Mesodermal cell (in vitro differentiated cells): Measurements from ENCODE around the gene C10orf62.

Experiments
- H3K27ac ChIP-seq: 2 replicates; pipeline ENCODE4 v1.7.0; 2013; ENCODE audit warnings: mild to moderate bottlenecking, low read depth, low read length, moderate library complexity; ENCODE audit not compliant: severe bottlenecking
- H3K36me3 ChIP-seq: 2 replicates; pipeline ENCODE4 v1.7.1; 2013; ENCODE audit warnings: mild to moderate bottlenecking, low read length, moderate library complexity; ENCODE audit not compliant: control insufficient read depth, insufficient read depth
- H3K4me1 ChIP-seq: one replicate; pipeline ENCODE4 v1.7.1; 2013; ENCODE audit warnings: mild to moderate bottlenecking, low read length; ENCODE audit not compliant: insufficient read depth, control insufficient read depth, poor library complexity, severe bottlenecking
- H3K4me3 ChIP-seq: 2 replicates; pipeline ENCODE4 v1.7.0; 2013; ENCODE audit warnings: low read length, control low read depth, mild to moderate bottlenecking; ENCODE audit not compliant: insufficient read depth, poor library complexity, severe bottlenecking; ENCODE audit errors: extremely low read depth
- H3K9me3 ChIP-seq: 2 replicates; pipeline ENCODE4 v1.7.1; 2013; ENCODE audit warnings: mild to moderate bottlenecking, low read length, moderate library complexity; ENCODE audit not compliant: control insufficient read depth
- WGBS, 2 experiments: methylation state at CpG; one replicate each; pipeline ENCODE4 v1.1.5; 2013; ENCODE audit warnings: missing lambda C conversion rate in 2 of 2; ENCODE audit not compliant: insufficient coverage in 2 of 2; 5-methylcytosine and 5-hydroxymethylcytosine counted together

C10orf62 gene

DNA sequence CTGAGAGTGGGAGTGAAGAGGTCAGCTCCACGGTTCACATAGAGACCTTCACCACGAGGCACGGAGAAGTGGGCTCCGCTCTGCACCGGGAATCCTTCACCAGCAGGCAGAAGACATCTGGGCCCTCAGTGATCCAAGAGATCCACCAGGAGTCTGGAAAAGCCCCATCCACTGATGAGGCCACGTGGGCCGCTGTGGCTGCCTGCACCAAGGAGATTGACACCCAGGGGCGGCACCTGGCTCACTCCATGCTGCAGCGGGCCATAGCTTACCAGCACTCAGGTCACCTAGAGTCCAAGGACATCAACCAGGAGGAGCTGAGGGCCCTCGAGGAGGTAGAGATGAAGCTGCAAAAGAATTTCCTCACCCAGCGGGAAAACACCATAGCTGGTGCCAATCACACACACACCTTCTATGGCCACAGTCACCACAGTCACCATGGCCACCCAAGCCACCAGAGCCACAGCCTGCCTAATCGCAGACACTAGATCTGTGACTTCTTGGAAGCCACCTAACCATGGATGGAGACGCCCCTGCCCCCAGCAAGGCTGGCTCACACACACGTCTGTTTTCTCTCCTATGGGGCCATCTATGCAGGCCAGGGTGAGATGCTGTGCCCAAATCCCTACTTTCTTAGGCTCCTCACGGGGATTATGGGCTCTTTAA lies 694 bp downstream of the C10orf62 start:
- Histone ChIP-seq H3K27ac (no peak overlapping the region), H3K36me3 (no peaks in the 10 kb centered on the region), H3K4me3 (no peak overlapping the region), H3K9me3 (no peaks in the 10 kb centered on the region), H3K4me1 (no peaks in the 10 kb centered on the region)
- 92 to 94% methylated on average over 13 of the region's 15 CpGs for WGBS, 2 experiments

DNA sequence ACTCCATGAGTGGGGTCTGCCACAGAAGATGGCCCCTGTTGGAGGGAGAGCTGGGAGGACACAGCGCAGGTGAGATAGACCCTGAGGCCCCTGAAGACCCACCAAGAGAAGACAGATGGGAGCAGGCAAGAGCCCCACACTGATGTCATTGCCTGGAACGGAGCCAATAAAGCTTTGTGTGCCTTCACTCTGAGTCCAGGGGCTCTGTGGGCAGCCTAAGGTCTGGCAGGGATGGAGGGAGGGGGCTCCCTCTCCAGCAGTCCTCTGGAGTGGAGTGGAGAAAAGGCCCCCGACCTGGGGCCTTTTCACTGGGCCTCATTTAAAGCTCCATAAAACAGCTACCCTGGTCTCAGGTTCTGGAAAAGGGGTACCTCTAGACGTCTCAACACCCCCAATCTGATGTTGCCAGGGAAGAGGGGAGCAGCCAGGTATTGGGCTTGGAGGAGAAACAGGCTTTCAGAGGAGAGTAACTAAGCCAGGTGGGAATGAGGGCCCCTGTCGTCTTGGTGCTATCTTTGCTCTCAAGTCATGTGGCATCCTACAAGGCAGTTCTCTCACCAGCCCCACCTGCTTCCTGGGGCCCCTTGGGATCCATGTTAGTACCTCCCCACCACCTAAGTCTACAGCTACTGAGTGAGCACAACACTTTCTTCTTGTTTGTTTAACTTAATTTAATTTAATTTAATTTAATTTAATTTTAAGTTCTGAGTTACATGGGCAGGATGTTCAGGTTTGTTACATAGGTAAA lies 1.4 kb downstream of the C10orf62 start:
- Histone ChIP-seq H3K9me3 (no peaks in the 10 kb centered on the region), H3K4me3 (no peak overlapping the region), H3K4me1 (peaks cover 4% of the 10 kb centered on the region), H3K27ac (no peak overlapping the region), H3K36me3 (no peaks in the 10 kb centered on the region)
- 100% methylated on average over 2 to 3 of the region's 5 CpGs for whole genome bisulfite sequencing, 2 experiments

DNA sequence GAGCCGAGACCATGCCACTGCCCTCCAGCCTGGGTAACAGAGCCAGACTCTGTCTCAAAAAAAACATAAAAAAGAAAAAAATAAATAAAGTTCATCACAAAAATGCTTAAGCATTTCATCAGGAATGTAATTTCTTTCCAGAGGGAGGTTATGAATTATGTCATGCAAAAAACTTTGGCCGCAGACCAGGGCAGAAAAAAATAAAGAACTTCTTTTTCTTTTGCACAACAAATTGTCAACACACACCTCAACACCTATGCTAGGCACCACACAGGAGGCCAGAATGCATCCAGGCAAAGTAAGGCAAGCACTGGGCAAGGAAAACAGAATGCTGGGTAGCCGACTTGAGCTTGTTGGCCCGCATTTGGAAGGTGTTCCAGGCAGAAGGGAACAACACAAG lies 3.9 kb downstream of the C10orf62 start:
- no peaks in the 10 kb centered on the region for H3K36me3 ChIP-seq
- no peaks in the 10 kb centered on the region for H3K9me3 ChIP-seq
- peaks cover 23% of the 10 kb centered on the region for H3K4me1 ChIP-seq
- 82 to 89% methylated on average over 2 of the region's 4 CpGs for WGBS, 2 experiments
- no peak overlapping the region for H3K4me3 ChIP-seq
- no peak overlapping the region for H3K27ac ChIP-seq

DNA sequence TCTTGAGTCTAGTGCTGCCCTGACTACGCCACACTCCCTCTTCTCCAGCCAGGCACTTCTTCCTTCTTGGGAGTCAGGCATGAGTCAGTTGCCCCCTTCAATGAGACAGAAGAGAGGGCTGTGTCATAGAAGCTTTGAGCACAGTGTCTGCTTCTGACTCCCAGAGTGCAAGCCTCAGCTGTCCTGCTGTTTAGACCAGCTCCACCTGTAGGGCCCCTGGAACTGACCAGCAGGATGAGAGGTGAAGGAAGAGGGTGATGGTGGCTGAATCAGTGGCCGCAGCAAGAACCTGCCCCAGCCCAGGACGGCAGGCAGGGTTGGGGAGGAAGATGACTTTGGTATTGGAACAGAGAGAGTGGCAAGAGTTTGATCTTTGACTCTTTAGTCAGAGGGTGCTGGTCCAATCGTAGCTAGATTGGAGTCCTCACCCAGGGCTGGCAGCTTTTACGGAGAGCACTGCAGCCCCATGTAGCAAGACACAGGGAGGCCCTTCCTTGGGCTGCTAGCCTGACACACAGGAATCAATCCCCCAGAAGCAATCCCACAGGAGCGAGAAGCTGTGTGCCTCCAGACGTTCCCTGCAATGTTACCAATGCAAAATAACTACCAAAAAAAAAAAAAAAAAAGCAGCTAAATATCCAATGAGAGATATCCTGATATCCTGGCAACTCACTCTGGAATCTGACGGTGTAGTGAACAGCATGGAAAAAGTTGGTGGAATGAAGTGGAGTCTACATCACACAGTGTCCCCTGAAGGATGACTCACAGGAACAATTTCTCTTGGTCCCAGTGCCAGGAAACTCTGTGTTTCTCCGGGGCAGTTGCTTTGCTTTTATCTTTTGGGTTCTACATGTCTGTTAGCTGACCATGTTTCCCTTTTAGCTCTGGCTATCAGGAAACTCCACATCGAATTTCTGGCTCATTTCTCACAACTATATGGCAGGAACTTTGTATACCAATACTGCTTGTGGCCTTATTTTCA lies 6.9 kb downstream of the C10orf62 start:
- 70 to 73% methylated on average over 6 to 7 of the region's 10 CpGs for WGBS, 2 experiments
- peak overlapping the region; percentile 96 for H3K27ac ChIP-seq
- H3K4me3 ChIP-seq, result no peak overlapping the region

DNA sequence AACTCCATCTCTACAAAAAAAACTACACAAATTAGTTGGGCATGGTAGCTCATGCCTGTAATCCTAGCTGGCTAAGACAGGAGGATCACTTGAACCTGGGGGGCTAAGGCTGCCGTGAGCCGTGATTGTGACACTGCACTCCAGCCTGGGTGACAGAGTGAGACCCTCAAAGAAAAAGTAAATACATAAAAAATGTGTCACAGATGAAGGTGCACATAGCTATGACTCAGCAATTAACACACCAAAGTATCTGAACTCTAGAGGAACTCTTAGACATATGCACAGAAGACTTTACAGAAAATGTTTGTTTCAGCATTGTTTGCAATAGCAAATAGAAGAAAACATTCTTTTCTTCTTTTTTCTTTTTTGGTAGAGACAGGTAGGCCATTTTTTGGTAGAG lies 8.3 kb downstream of the C10orf62 start:
- no peaks in the 10 kb centered on the region for H3K36me3 ChIP-seq
- 80% methylated on average over 1 of the region's 2 CpGs; no CpG with 5 or more reads in 1 of the 2 experiments for WGBS, 2 experiments
- no peak overlapping the region for H3K27ac ChIP-seq
- H3K4me3 ChIP-seq, result no peak overlapping the region
- no peaks in the 10 kb centered on the region for H3K9me3 ChIP-seq
- H3K4me1 ChIP-seq, result peaks cover 29% of the 10 kb centered on the region

More for the DNA sequence above, 6.9 kb downstream of the C10orf62 start:
- Histone ChIP-seq H3K4me1 (peaks cover 23% of the 10 kb centered on the region), H3K9me3 (no peaks in the 10 kb centered on the region), H3K36me3 (no peaks in the 10 kb centered on the region)

DNA sequence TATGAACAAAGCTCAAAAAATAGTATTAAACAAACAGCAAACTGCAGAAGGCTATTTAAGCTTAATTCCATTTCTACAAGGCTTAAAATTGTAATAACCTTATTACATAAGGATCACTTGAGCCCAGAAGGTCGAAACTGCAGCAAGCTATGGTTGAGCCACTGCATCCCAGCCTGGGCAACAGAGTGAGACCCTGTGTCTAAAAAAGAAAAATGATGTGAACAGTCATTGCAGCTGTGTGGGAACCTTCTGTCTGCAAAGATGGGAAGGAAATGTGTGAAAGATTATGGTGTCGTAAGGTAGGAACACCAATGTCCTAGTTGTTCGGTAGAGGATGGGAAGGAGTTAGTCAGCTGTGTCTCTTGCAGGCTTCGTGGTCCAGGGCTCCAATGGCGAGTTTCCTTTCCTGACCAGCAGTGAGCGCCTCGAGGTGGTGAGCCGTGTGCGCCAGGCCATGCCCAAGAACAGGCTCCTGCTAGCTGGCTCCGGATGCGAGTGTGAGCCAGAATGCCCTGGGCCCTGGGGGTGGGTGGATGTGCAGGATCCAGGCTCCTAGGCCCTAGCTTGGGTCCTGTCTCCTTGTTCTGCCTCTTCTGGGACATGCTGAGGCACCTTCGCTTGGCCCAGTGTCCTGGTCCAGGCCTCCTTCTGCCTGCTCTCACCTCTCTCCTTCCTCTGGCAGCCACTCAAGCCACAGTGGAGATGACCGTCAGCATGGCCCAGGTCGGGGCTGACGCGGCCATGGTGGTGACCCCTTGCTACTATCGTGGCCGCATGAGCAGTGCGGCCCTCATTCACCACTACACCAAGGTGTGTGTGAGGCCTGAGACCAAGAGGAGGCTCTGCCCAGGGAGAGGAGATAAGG lies 9.1 kb downstream of the C10orf62 start:
- 94 to 97% methylated on average over 14 of the region's 19 CpGs for WGBS, 2 experiments
- Histone ChIP-seq H3K4me3 (no peak overlapping the region), H3K36me3 (no peaks in the 10 kb centered on the region), H3K4me1 (peaks cover 29% of the 10 kb centered on the region), H3K27ac (no peak overlapping the region), H3K9me3 (no peaks in the 10 kb centered on the region)

DNA sequence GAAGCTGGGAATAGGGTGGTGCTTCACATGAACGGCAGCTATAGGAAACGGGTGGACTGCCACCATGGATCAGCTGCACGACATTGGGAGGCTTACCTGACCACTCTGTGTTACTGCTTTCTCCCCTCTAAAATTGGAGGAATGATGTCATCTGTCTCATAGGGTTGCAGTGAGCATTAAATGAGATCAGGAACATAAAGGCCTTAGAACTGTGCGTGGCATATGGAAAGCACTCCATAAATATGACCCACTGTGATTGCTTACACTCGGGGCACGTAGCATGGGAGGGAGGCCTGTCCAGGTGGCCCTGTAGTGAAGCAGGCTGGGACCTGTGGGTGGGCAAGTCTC lies 9.7 kb downstream of the C10orf62 start:
- H3K36me3 ChIP-seq, result no peaks in the 10 kb centered on the region
- H3K9me3 ChIP-seq, result no peaks in the 10 kb centered on the region
- no peak overlapping the region for H3K4me3 ChIP-seq
- H3K4me1 ChIP-seq, result peaks cover 29% of the 10 kb centered on the region
- WGBS, 2 experiments, result 95 to 100% methylated on average over 5 to 6 of the region's 6 CpGs
- H3K27ac ChIP-seq, result no peak overlapping the region

DNA sequence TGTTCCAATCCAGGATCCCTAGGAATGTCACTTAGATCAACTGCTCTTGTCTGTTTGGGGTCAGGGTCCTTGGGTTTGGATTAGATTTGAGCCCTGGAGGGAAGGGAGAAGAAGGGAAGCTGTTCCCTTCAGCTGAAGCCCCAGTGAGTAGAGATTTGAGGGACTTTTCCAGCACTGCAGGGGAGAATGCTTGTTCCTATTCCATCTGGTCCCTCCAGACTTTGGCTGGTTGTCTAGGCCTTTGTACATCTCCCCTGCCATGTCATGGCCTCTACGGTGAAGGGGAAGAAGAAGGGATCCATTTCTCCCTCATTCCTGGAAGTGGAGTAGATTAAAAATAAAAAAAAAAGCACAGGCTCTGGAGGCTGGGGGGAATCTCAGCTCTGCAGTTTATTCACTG lies 11.1 kb downstream of the C10orf62 start:
- Histone ChIP-seq H3K27ac (no peak overlapping the region), H3K9me3 (no peaks in the 10 kb centered on the region), H3K4me1 (peaks cover 28% of the 10 kb centered on the region), H3K36me3 (no peaks in the 10 kb centered on the region), H3K4me3 (no peak overlapping the region)
- 100% methylated on average over 1 of the region's 1 CpG; no CpG with 5 or more reads in 1 of the 2 experiments for WGBS, 2 experiments

DNA sequence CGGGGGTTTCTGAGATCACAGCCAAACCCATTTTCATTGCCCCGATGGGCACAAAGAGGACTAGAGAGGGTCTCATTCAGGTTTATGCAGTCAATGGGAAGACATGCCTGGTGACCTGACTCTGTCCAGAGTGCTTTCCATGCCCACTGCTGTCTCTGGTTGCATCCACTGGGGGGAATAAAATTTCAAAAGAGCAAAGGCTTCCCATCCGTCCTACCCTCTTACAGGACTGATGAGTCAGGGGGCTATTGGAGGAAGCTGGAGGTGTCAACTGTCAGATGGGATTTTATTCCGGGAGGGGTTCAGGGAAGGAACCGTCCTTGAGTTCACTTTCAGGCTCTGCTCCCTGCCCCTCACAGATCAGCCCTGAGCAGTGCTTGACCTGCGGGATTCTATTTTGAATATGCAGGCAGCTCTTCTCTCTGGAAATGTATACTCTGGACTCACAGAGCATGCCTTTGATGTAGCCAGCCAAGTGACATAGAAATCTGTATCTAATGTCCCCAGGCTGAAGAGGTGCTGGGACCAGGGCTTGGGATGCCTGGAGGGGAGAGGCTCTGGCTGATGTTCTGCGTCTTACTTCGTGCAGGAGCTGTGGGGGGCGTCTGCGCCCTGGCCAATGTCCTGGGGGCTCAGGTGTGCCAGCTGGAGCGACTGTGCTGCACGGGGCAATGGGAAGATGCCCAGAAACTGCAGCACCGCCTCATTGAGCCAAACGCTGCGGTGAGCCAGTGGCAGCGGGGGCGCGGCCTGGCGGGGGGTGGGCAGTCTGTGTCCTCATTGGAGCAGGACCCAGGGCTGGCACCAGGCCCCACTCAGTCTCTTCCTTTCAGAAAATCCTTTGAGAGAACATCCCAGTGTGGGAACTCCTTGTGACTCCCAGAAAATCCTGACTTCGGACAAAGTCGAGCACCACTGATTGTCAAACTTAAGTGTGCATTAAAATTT lies 12.0 kb downstream of the C10orf62 start:
- Histone ChIP-seq H3K27ac (no peak overlapping the region), H3K36me3 (no peaks in the 10 kb centered on the region), H3K4me3 (no peak overlapping the region), H3K9me3 (no peaks in the 10 kb centered on the region), H3K4me1 (peaks cover 18% of the 10 kb centered on the region)
- WGBS, 2 experiments, result 86% methylated on average over 14 to 16 of the region's 21 CpGs
